Measurements from ENCODE around the gene BOC.

DNA sequence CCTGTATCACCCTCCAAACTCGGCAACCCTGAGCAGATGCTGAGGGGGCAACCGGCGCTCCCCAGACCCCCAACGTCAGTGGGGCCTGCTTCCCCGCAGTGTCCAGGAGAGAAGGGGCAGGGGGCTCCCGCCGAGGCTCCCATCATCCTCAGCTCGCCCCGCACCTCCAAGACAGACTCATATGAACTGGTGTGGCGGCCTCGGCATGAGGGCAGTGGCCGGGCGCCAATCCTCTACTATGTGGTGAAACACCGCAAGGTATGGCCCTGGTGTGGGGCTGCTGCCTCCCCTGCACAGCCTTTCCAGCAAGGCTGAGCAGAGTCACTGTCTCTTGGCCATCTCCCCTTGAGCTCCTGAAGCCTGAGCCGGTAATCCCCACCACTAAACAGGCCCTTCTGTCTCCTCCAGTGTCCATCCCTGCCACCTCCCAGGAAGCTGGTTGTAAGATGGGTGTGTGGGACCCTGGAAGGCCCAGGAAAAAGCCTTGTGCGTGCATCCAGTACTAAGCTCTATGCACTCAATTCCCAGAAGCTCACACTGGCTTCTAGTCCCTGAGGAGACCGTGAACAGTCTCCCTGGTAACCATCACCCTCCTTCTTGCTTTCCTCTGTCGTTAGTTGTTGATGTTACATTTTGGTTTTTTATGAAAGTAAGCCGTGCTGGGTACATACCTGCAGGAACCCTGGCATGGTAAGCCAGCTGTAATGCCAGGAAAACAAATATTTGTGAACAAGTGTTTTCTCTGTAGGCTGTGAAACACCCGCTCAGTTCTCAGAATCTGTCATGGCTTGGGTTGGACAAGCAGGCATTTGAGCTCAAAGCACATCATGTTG lies 63.3 kb downstream of the BOC start:
- TF ChIP-seq EZH2 (IDR thresholded peaks at IDR 0.05; ENCODE audit: low read depth, unreplicated experiment): no peak
- TF ChIP-seq, protein P1, sequence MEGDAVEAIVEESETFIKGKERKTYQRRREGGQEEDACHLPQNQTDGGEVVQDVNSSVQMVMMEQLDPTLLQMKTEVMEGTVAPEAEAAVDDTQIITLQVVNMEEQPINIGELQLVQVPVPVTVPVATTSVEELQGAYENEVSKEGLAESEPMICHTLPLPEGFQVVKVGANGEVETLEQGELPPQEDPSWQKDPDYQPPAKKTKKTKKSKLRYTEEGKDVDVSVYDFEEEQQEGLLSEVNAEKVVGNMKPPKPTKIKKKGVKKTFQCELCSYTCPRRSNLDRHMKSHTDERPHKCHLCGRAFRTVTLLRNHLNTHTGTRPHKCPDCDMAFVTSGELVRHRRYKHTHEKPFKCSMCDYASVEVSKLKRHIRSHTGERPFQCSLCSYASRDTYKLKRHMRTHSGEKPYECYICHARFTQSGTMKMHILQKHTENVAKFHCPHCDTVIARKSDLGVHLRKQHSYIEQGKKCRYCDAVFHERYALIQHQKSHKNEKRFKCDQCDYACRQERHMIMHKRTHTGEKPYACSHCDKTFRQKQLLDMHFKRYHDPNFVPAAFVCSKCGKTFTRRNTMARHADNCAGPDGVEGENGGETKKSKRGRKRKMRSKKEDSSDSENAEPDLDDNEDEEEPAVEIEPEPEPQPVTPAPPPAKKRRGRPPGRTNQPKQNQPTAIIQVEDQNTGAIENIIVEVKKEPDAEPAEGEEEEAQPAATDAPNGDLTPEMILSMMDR (conservative IDR thresholded peaks at IDR 0.05; ENCODE audit: low read depth in 2 of 2): no peak
